ENCODE data around the gene CERT1.

The CERT1 gene

DNA sequence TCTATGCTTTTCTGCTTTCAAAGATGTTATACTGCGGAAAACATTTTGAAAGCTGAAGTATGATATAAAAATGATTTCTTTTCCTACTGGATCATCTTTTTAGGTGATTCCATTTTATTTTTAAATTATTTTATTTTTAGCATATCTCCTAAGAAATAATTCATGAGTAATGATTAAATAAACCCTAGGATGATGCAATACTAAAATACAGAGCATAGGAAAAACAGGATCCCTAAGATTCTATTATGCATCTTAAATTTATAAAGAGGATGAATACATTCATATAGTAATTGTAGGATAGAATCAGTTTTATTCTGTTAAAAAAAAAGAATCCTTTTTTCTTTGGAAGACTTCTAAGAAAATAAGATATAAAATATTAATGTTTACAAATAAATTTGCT lies 11.1 kb upstream of the CERT1 start:
- H2BK5ac ChIP-seq (ENCODE audit: low read length) = no peak overlapping the region
- H4K8ac ChIP-seq (ENCODE audit: low read depth, low read length) = no peak overlapping the region
- peaks cover 10% of the 10 kb centered on the region for H3K79me1 ChIP-seq (ENCODE audit: low read length)
- no peak overlapping the region for H3K23ac ChIP-seq (ENCODE audit: low read length)
- H3K79me2 ChIP-seq (ENCODE audit: control insufficient read depth, insufficient read depth, low read length) = peaks cover 10% of the 10 kb centered on the region
- no peak overlapping the region for H3K56ac ChIP-seq (ENCODE audit: low read length)
- H2BK15ac ChIP-seq (replicated peaks; ENCODE audit: low read depth) = no peak overlapping the region
- DNase-seq = no peak
- WGBS (ENCODE audit: extremely low coverage, insufficient coverage, low lambda C conversion rate) = no CpG with 5 or more reads among the region's 1 CpG
- H3K4ac ChIP-seq (ENCODE audit: low read depth, low read length) = no peak overlapping the region
- H2BK120ac ChIP-seq (ENCODE audit: low read depth, low read length) = no peak overlapping the region
- no peak overlapping the region for H3K4me2 ChIP-seq (ENCODE audit: low read length)
- no peak overlapping the region for H3K4me3 ChIP-seq (ENCODE audit: low read length)
- no peaks in the 10 kb centered on the region for H3K36me3 ChIP-seq (ENCODE audit: control insufficient read depth, insufficient read depth, low read length)
- no peaks in the 10 kb centered on the region for H3K4me1 ChIP-seq (ENCODE audit: control insufficient read depth, low read depth, low read length)
- no peak overlapping the region for H3K18ac ChIP-seq (ENCODE audit: low read length)
- H3K27me3 ChIP-seq (ENCODE audit: insufficient read depth, low read length, poor library complexity) = no peaks in the 10 kb centered on the region
- no peak overlapping the region for H3K9ac ChIP-seq (ENCODE audit: low read length)
- no peak overlapping the region for H4K5ac ChIP-seq (ENCODE audit: low read length)
- no peak overlapping the region for H3K27ac ChIP-seq (ENCODE audit: low read depth, low read length)
- H2AK5ac ChIP-seq (ENCODE audit: low read length) = no peak overlapping the region

DNA sequence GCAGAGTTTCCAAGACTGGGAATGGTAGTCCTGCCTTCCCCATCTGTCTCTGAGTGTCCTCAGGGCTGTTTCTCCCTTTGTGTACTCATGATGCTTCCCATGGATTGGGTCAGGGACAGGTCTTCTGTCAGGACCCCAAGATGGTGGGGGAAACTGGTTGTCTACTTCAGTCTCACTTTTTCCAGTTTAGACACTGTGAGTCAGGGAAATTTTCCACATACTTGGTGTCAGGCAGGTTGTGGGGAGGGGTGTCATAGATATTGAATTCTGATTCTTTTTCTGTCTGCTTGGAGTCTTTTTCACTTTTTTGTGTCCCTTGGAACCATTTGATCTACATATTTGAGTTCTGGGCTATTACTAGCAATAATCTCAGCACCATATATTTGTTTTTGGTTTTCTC lies 10.6 kb upstream of the CERT1 start:
- peaks cover 10% of the 10 kb centered on the region for H3K79me1 ChIP-seq (ENCODE audit: low read length)
- H3K27me3 ChIP-seq (ENCODE audit: insufficient read depth, low read length, poor library complexity) = no peaks in the 10 kb centered on the region
- H3K23ac ChIP-seq (ENCODE audit: low read length) = no peak overlapping the region
- no peak overlapping the region for H3K9ac ChIP-seq (ENCODE audit: low read length)
- H3K4me3 ChIP-seq (ENCODE audit: low read length) = no peak overlapping the region
- no peak overlapping the region for H2AK5ac ChIP-seq (ENCODE audit: low read length)
- no peak overlapping the region for H2BK5ac ChIP-seq (ENCODE audit: low read length)
- H2BK15ac ChIP-seq (replicated peaks; ENCODE audit: low read depth) = no peak overlapping the region
- no peak overlapping the region for H4K5ac ChIP-seq (ENCODE audit: low read length)
- H3K18ac ChIP-seq (ENCODE audit: low read length) = no peak overlapping the region
- H3K36me3 ChIP-seq (ENCODE audit: control insufficient read depth, insufficient read depth, low read length) = no peaks in the 10 kb centered on the region
- H3K56ac ChIP-seq (ENCODE audit: low read length) = no peak overlapping the region
- no peak overlapping the region for H3K4ac ChIP-seq (ENCODE audit: low read depth, low read length)
- no peak overlapping the region for H4K8ac ChIP-seq (ENCODE audit: low read depth, low read length)
- no peak overlapping the region for H3K27ac ChIP-seq (ENCODE audit: low read depth, low read length)
- no peak for DNase-seq
- peaks cover 10% of the 10 kb centered on the region for H3K79me2 ChIP-seq (ENCODE audit: control insufficient read depth, insufficient read depth, low read length)
- no peak overlapping the region for H2BK120ac ChIP-seq (ENCODE audit: low read depth, low read length)
- H3K4me2 ChIP-seq (ENCODE audit: low read length) = no peak overlapping the region
- H3K4me1 ChIP-seq (ENCODE audit: control insufficient read depth, low read depth, low read length) = no peaks in the 10 kb centered on the region

GRCh38 chr5:75521195-75521594 lies 9.8 kb upstream of the CERT1 start:
- Histone ChIP-seq H3K27ac (ENCODE audit: low read depth, low read length) (no peak overlapping the region), H2AK5ac (ENCODE audit: low read length) (no peak overlapping the region), H2BK15ac (replicated peaks; ENCODE audit: low read depth) (no peak overlapping the region), H3K18ac (ENCODE audit: low read length) (no peak overlapping the region), H3K36me3 (ENCODE audit: control insufficient read depth, insufficient read depth, low read length) (no peaks in the 10 kb centered on the region), H4K8ac (ENCODE audit: low read depth, low read length) (no peak overlapping the region), H3K4ac (ENCODE audit: low read depth, low read length) (no peak overlapping the region), H2BK120ac (ENCODE audit: low read depth, low read length) (no peak overlapping the region), H3K27me3 (ENCODE audit: insufficient read depth, low read length, poor library complexity) (no peaks in the 10 kb centered on the region), H3K4me2 (ENCODE audit: low read length) (no peak overlapping the region), H4K5ac (ENCODE audit: low read length) (no peak overlapping the region), H3K79me2 (ENCODE audit: control insufficient read depth, insufficient read depth, low read length) (peaks cover 10% of the 10 kb centered on the region), H2BK5ac (ENCODE audit: low read length) (no peak overlapping the region), H3K4me1 (ENCODE audit: control insufficient read depth, low read depth, low read length) (no peaks in the 10 kb centered on the region), H3K9ac (ENCODE audit: low read length) (no peak overlapping the region), H3K56ac (ENCODE audit: low read length) (no peak overlapping the region), H3K79me1 (ENCODE audit: low read length) (peaks cover 10% of the 10 kb centered on the region), H3K4me3 (ENCODE audit: low read length) (no peak overlapping the region), H3K23ac (ENCODE audit: low read length) (no peak overlapping the region)
- DNase-seq = no peak
- WGBS (ENCODE audit: extremely low coverage, insufficient coverage, low lambda C conversion rate) = no CpG with 5 or more reads among the region's 2 CpGs

- H3K23ac ChIP-seq (ENCODE audit: low read length) = no peak overlapping the region
- peaks cover 10% of the 10 kb centered on the region for H3K79me1 ChIP-seq (ENCODE audit: low read length)
- WGBS (ENCODE audit: extremely low coverage, insufficient coverage, low lambda C conversion rate) = no CpG with 5 or more reads among the region's 1 CpG
Observed at GRCh38 chr5:75519761-75520160, 8.3 kb upstream of the CERT1 start.

GRCh38 chr5:75514323-75514722 lies 2.9 kb upstream of the CERT1 start:
- H3K27me3 ChIP-seq (ENCODE audit: insufficient read depth, low read length, poor library complexity) = no peaks in the 10 kb centered on the region
- WGBS (ENCODE audit: extremely low coverage, insufficient coverage, low lambda C conversion rate) = no CpG with 5 or more reads among the region's 3 CpGs

More at GRCh38 chr5:75519761-75520160, 8.3 kb upstream of the CERT1 start:
- peaks cover 10% of the 10 kb centered on the region for H3K79me2 ChIP-seq (ENCODE audit: control insufficient read depth, insufficient read depth, low read length)
- no peak overlapping the region for H4K5ac ChIP-seq (ENCODE audit: low read length)
- no peak overlapping the region for H3K9ac ChIP-seq (ENCODE audit: low read length)
- no peak overlapping the region for H3K4me3 ChIP-seq (ENCODE audit: low read length)
- no peak overlapping the region for H2BK120ac ChIP-seq (ENCODE audit: low read depth, low read length)
- H4K8ac ChIP-seq (ENCODE audit: low read depth, low read length) = no peak overlapping the region
- no peak overlapping the region for H3K4me2 ChIP-seq (ENCODE audit: low read length)
- H3K56ac ChIP-seq (ENCODE audit: low read length) = no peak overlapping the region
- H3K18ac ChIP-seq (ENCODE audit: low read length) = no peak overlapping the region
- no peak overlapping the region for H3K27ac ChIP-seq (ENCODE audit: low read depth, low read length)
- H2BK15ac ChIP-seq (replicated peaks; ENCODE audit: low read depth) = no peak overlapping the region
- H3K4me1 ChIP-seq (ENCODE audit: control insufficient read depth, low read depth, low read length) = no peaks in the 10 kb centered on the region
- no peak overlapping the region for H3K4ac ChIP-seq (ENCODE audit: low read depth, low read length)
- H3K36me3 ChIP-seq (ENCODE audit: control insufficient read depth, insufficient read depth, low read length) = no peaks in the 10 kb centered on the region
- H2AK5ac ChIP-seq (ENCODE audit: low read length) = no peak overlapping the region
- no peak overlapping the region for H2BK5ac ChIP-seq (ENCODE audit: low read length)
- DNase-seq = no peak
- no peaks in the 10 kb centered on the region for H3K27me3 ChIP-seq (ENCODE audit: insufficient read depth, low read length, poor library complexity)

DNA sequence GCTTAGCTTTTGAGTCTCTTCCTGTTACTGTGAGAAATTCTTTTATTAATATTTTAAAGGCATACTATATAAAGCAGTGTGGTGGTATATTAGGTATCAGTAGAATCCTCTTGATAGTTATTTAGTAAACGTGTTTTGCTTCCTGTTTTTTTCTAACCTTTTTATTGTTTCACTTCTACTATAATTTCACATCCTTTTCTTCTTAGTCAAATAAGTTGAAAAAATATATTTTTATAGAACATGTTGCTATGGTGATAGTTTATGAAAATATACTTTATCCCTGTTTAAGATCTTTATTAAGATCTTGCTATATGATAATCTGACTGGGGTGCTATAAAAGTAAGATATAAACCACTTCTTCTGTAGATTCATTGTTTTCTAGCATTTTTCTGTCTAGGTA lies 2.4 kb upstream of the CERT1 start:
- WGBS (ENCODE audit: extremely low coverage, insufficient coverage, low lambda C conversion rate) = no CpG with 5 or more reads among the region's 1 CpG

More at GRCh38 chr5:75514323-75514722, 2.9 kb upstream of the CERT1 start:
- Histone ChIP-seq H3K4ac (ENCODE audit: low read depth, low read length) (no peak overlapping the region), H3K79me2 (ENCODE audit: control insufficient read depth, insufficient read depth, low read length) (peaks cover 20% of the 10 kb centered on the region), H3K79me1 (ENCODE audit: low read length) (peaks cover 10% of the 10 kb centered on the region), H4K8ac (ENCODE audit: low read depth, low read length) (no peak overlapping the region), H2BK5ac (ENCODE audit: low read length) (no peak overlapping the region), H3K23ac (ENCODE audit: low read length) (no peak overlapping the region), H2BK15ac (replicated peaks; ENCODE audit: low read depth) (no peak overlapping the region), H2BK120ac (ENCODE audit: low read depth, low read length) (no peak overlapping the region), H2AK5ac (ENCODE audit: low read length) (no peak overlapping the region), H4K5ac (ENCODE audit: low read length) (no peak overlapping the region), H3K4me3 (ENCODE audit: low read length) (no peak overlapping the region), H3K36me3 (ENCODE audit: control insufficient read depth, insufficient read depth, low read length) (no peaks in the 10 kb centered on the region), H3K56ac (ENCODE audit: low read length) (no peak overlapping the region), H3K4me2 (ENCODE audit: low read length) (no peak overlapping the region), H3K18ac (ENCODE audit: low read length) (no peak overlapping the region), H3K4me1 (ENCODE audit: control insufficient read depth, low read depth, low read length) (no peaks in the 10 kb centered on the region), H3K9ac (ENCODE audit: low read length) (no peak overlapping the region), H3K27ac (ENCODE audit: low read depth, low read length) (no peak overlapping the region)
- DNase-seq = no peak

More for the DNA sequence above, 2.4 kb upstream of the CERT1 start:
- no peak overlapping the region for H4K5ac ChIP-seq (ENCODE audit: low read length)
- no peak overlapping the region for H3K4me3 ChIP-seq (ENCODE audit: low read length)
- no peaks in the 10 kb centered on the region for H3K27me3 ChIP-seq (ENCODE audit: insufficient read depth, low read length, poor library complexity)
- no peaks in the 10 kb centered on the region for H3K36me3 ChIP-seq (ENCODE audit: control insufficient read depth, insufficient read depth, low read length)
- H3K18ac ChIP-seq (ENCODE audit: low read length) = no peak overlapping the region
- H3K4ac ChIP-seq (ENCODE audit: low read depth, low read length) = no peak overlapping the region
- H3K27ac ChIP-seq (ENCODE audit: low read depth, low read length) = no peak overlapping the region
- no peaks in the 10 kb centered on the region for H3K4me1 ChIP-seq (ENCODE audit: control insufficient read depth, low read depth, low read length)
- H2BK5ac ChIP-seq (ENCODE audit: low read length) = no peak overlapping the region
- H3K79me1 ChIP-seq (ENCODE audit: low read length) = peaks cover 7% of the 10 kb centered on the region
- no peak overlapping the region for H4K8ac ChIP-seq (ENCODE audit: low read depth, low read length)
- no peak for DNase-seq
- H3K4me2 ChIP-seq (ENCODE audit: low read length) = no peak overlapping the region
- peaks cover 19% of the 10 kb centered on the region for H3K79me2 ChIP-seq (ENCODE audit: control insufficient read depth, insufficient read depth, low read length)
- no peak overlapping the region for H3K9ac ChIP-seq (ENCODE audit: low read length)
- H3K23ac ChIP-seq (ENCODE audit: low read length) = no peak overlapping the region
- H2BK120ac ChIP-seq (ENCODE audit: low read depth, low read length) = no peak overlapping the region
- no peak overlapping the region for H2AK5ac ChIP-seq (ENCODE audit: low read length)
- H2BK15ac ChIP-seq (replicated peaks; ENCODE audit: low read depth) = no peak overlapping the region
- H3K56ac ChIP-seq (ENCODE audit: low read length) = no peak overlapping the region

All from mesendoderm (in vitro differentiated cells).